ENCODE data around the gene CD58.
"Not testable (repeated sequence)": the region's sequence is repeated elsewhere in the genome, so short reads cannot be mapped to it uniquely, and the experiment has no call there.

Gene CD58

GRCh38 chr1:116570358-116571214, at the start of gene CD58:
Gene CD58 (minus strand): TSS chr1:116571026. CDS start chr1:116570972, 54 bp downstream.
- DNase-seq, result peak; percentile 96

- not testable (repeated sequence) for DNase-seq
These were observed 49.6 kb upstream of the CD58 start for GRCh38 chr1:116620392-116620791.

- peak; percentile 61 for DNase-seq
These were observed 48.3 kb upstream of the CD58 start for GRCh38 chr1:116619106-116619505.

- DNase-seq, result not testable (repeated sequence)
These were observed 47.0 kb upstream of the CD58 start for GRCh38 chr1:116617808-116618207.

- DNase-seq, result not testable (repeated sequence)
These were observed 43.0 kb upstream of the CD58 start for GRCh38 chr1:116613825-116614224.

GRCh38 chr1:116609801-116610371, 39.1 kb upstream of the CD58 start:
- DNase-seq, result not testable (repeated sequence)

- not testable (repeated sequence) for DNase-seq
These were observed 38.0 kb upstream of the CD58 start for GRCh38 chr1:116608841-116609240.

- not testable (repeated sequence) for DNase-seq
These were observed 37.3 kb upstream of the CD58 start for GRCh38 chr1:116608151-116608550.

GRCh38 chr1:116607463-116607862, 36.6 kb upstream of the CD58 start:
- DNase-seq, result not testable (repeated sequence)

- not testable (repeated sequence) for DNase-seq
These were observed 35.2 kb upstream of the CD58 start for GRCh38 chr1:116606067-116606466.

- DNase-seq, result no peak
These were observed 34.5 kb upstream of the CD58 start for GRCh38 chr1:116605315-116605714.

- DNase-seq, result not testable (repeated sequence)
These were observed 33.6 kb upstream of the CD58 start for GRCh38 chr1:116604408-116604807.

GRCh38 chr1:116603646-116604045, 32.8 kb upstream of the CD58 start:
- not testable (repeated sequence) for DNase-seq

- not testable (repeated sequence) for DNase-seq
These were observed 28.5 kb upstream of the CD58 start for GRCh38 chr1:116599369-116599768.

GRCh38 chr1:116598420-116599036, 27.7 kb upstream of the CD58 start:
- not testable (repeated sequence) for DNase-seq

GRCh38 chr1:116597388-116597787, 26.6 kb upstream of the CD58 start:
- DNase-seq, result not testable (repeated sequence)

- not testable (repeated sequence) for DNase-seq
These were observed 26.0 kb upstream of the CD58 start for GRCh38 chr1:116596742-116597307.

- DNase-seq, result not testable (repeated sequence)
These were observed 25.3 kb upstream of the CD58 start for GRCh38 chr1:116595946-116596741.

GRCh38 chr1:116595065-116595840, 24.4 kb upstream of the CD58 start:
- not testable (repeated sequence) for DNase-seq

- DNase-seq, result not testable (repeated sequence)
These were observed 23.2 kb upstream of the CD58 start for GRCh38 chr1:116593977-116594376.

- not testable (repeated sequence) for DNase-seq
These were observed 22.6 kb upstream of the CD58 start for GRCh38 chr1:116593401-116593800.

Measured in islet precursor cell (in vitro differentiated cells).